ENCODE results near the gene MORF4L1.

DNA sequence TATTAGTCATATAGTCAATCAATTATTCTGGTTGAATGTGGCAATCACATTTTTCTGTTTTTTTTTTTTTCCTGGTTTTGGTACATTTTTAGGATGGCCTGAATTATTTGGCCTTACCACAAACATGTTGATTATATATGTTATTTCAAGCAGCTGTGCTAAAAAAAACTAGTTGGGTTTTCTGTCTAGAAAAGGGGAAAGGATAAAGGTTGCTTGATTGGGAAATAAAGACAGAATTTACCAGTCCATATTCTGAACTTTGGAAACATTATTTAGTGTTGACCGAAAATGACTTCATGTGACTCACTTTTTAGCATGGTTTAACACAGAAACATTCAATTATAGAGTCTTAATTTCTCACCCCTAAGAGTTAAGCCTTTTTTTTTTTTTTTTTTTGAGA lies 8.1 kb downstream of the MORF4L1 start:
- TF ChIP-seq, protein P1, sequence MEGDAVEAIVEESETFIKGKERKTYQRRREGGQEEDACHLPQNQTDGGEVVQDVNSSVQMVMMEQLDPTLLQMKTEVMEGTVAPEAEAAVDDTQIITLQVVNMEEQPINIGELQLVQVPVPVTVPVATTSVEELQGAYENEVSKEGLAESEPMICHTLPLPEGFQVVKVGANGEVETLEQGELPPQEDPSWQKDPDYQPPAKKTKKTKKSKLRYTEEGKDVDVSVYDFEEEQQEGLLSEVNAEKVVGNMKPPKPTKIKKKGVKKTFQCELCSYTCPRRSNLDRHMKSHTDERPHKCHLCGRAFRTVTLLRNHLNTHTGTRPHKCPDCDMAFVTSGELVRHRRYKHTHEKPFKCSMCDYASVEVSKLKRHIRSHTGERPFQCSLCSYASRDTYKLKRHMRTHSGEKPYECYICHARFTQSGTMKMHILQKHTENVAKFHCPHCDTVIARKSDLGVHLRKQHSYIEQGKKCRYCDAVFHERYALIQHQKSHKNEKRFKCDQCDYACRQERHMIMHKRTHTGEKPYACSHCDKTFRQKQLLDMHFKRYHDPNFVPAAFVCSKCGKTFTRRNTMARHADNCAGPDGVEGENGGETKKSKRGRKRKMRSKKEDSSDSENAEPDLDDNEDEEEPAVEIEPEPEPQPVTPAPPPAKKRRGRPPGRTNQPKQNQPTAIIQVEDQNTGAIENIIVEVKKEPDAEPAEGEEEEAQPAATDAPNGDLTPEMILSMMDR (conservative IDR thresholded peaks at IDR 0.05; ENCODE audit: low read length) = no peak
- TF ChIP-seq EZH2phosphoT487 (IDR thresholded peaks at IDR 0.05; ENCODE audit: borderline replicate concordance) = no peak
